GM18519 (cell line): Measurements from ENCODE around the gene LAP3.

Experiments
- ATAC-seq: cut with Tn5 transposase; IDR thresholded peaks from one replicate; pipeline ENCODE4 v1.9.1; 2021; ENCODE audit warnings: mild to moderate bottlenecking, moderate library complexity; ENCODE audit not compliant: unreplicated experiment, low FRiP score

Gene LAP3

DNA sequence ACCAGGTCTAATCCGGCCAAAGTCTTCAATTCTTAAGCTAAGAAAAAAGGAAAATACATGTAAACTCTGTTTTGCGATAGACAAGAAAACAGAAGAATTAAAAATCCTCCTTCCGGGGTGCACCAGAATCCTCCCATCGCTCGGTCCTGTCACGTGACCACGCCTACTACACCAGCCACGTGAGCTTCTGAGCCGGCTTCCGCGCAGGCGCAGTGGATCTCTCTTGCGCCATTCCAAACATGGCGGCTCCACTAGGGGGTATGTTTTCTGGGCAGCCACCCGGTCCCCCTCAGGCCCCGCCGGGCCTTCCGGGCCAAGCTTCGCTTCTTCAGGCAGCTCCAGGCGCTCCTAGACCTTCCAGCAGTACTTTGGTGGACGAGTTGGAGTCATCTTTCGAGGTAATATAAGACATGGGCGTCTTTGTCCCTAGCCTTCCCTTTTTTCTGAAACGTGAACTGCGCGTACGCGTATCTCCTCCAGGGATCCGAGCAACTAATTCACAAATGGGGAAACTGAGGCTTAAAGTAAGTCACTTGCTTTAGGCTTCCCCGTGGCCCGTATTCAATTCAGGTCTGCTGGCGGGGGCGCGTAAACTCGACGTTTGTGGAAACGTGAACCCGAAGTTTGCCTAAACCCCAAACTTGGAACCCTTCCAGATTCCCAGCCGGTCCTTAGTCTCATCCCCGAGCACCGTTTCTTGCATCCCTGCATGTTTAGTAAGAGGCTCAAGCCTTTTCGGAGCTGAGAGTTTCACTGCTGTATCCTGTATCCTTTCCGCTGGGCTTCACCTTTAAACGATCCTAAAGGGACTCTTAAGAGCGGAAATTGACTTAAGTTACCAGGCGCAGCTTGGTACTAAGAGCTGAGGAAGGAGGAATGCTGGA is 37.7 kb downstream of the LAP3 start, which contains the start of gene MED28:
MED28 (plus strand) TSS at position 226 of the 884 bp plus-strand sequence; CDS start at position 240, 14 bp downstream.
- ATAC-seq: peak; percentile 96

DNA sequence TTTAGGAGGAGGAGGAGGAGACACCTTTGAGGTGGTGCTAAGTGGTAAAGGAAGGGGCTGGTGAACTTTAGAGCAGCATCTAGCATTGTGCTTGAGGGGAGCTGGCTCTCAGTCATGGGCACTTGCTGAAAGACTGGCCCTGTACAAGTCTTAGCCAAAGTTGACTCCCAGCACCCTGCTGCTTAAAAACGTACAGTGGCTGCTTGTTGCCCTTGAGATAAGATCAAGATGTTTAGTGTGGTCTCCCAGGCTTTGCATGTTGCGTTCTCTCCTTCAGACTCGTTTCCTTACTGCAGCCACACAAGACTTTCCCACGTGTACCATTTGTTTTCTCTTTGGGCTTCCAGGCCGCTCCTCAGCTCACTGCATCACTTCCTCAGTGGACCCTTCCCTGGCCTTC is 39.3 kb downstream of the LAP3 start:
- ATAC-seq: no peak

DNA sequence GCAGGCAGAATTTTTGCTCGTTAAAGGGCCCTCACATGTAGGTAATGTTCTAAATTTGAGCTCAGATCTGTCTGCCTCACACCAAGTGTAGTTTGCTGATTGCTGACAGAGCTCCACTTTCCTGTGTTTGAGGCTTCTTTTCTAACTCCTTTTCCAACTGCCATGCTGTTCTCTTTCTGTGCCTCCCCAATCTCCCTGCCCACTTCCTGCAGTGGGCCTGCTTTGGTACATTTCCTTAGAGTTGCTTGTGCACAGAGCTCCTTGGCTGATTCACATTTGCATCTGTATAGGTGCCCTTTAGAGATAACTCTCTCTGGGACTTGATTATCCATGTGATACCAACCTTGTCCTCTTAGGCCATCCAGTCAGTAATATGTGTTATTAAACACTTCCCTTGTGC is 41.9 kb downstream of the LAP3 start:
- no peak for ATAC-seq

DNA sequence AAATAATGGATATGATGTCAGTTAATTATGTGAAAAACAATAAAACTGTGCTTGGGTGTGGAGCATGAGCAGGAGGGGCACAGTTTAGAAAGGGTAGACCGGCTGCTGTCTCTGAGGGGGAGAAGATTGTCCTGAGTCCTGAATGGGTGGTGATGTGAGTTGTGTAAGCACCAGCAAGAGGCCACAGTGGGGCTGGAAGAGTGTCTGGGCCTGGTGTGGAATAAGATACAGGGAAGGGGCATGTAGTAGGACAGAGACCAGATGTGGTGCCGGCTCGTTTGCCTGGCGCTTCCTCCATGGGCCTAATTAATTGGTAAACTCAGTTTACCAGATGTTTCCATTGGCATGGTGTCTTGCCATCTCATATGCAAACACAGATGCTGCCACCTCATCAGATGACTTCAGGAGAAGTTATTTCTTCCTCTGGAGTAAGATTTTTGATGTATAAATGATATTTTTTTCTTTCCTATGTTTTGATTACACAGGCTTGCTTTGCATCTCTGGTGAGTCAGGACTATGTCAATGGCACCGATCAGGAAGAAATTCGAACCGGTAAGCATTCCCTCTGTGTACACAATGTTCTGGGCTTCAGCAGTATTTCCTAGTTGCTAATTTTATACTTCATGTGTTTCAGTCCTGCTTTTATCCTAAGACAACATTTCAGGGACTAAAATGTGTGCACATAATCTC is 42.6 kb downstream of the LAP3 start:
- no peak for ATAC-seq

DNA sequence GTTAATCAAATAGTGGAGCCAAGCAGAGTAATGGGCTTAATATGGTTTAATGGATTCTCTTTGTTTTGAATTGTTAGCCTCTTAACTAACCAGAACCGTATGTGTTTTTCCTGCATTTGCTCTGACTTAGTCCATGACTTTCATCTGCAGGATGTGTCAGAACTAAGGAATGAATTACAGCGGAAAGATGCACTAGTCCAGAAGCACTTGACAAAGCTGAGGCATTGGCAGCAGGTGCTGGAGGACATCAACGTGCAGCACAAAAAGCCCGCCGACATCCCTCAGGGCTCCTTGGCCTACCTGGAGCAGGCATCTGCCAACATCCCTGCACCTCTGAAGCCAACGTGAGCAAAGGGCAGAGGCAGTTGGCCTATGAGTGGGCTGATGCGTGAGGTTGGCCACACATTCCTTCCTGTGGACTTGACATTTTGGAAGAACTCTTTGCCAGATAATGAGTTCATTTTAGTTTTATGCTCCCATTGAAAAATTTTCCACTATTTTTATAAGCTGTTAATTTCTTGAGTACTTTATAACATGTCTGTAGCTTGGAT is 46.5 kb downstream of the LAP3 start:
- ATAC-seq: no peak

DNA sequence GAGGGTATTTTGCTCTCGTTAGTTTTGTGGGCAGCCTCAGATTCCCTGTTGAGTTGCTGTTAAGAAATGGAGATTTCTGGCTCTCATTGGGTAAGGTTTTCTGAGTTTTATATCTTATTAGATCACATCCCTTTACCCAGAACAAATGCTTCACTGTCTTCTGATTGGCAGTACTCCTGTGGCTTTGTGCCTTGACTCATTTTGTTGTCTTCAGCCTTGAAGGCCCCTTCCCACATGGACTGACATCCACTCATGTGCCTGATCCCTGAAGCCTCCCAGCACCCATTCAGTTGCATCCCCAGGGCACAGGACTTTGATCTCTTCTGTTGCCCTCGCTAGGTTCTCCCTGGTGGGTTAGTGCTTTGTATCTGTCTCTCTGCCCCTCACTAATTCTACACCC is 47.8 kb downstream of the LAP3 start:
- ATAC-seq: no peak

DNA sequence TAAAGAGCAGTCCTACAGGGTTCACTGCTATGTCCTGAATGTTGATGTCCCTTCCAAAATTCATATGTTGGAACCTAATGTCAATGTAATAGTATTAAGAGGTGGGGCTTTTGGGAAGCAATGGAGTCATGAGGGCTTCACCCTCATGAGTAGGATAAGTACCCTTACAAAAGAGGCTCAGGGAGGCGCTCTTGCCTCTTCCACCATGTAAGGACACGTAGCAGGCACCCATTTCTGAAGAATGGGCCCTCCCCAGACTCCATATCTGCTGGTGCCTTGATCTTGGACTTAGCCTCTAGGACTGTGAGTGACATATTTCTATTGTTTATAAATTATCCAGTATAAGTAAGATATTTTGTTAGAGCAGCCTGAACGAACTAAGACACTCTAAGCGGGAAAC is 53.2 kb downstream of the LAP3 start:
- no peak for ATAC-seq

DNA sequence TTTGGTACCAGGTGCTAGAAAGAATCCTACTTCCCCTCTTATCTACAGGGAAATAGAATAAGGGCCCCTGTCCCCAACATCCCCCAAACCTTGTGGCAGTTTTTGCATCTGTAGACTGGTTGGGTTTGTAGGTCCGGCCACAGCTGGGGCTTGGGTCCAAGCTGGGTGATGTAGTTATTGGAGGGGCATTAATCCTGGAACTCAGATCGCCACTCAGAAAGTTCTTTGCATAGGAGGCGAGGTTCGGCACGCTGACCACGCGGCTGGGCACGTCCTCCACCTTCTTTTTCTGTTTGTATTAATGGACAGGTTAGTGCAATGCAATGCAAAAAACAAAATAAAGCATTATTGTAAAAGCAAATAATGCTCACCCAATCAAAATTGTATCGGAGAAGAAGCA is 56.6 kb downstream of the LAP3 start:
- no peak for ATAC-seq

DNA sequence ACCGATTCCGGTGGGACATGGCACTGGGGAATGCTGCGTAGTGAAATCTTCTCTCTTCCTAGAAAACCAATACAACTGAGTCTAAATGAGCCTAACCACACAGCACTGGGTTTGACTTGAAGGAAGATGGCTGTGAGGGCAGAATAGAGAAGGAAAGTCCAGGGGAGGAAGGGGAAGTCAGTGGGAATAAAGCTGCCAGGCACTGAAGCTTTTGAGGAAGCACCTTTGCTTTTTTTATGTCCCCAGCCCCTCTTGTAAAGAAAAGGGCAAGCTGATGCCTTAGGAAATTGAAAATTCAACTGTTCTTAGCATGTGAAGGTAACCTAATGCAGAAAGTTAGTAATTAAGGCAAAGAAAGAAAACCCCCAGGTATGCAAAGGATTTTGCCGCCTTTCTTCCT is 58.1 kb downstream of the LAP3 start:
- ATAC-seq: no peak

DNA sequence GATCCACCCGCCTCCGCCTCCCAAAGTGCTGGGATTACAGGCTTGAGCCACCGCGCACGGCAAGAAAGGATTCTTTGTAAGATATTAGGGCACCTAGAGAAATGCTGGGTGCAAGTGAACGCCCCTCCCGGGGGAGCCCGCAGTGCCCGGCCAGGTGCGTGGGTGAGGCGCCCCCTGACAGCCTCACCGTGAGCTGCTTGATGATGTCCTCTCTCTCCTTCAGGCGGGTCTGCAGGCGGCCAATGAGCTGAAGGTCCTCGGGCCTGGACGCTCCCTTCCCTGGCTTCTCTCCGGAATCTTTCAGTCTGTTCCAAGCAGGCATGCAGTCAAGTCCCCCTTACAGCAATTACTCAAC is 59.3 kb downstream of the LAP3 start:
- no peak for ATAC-seq

DNA sequence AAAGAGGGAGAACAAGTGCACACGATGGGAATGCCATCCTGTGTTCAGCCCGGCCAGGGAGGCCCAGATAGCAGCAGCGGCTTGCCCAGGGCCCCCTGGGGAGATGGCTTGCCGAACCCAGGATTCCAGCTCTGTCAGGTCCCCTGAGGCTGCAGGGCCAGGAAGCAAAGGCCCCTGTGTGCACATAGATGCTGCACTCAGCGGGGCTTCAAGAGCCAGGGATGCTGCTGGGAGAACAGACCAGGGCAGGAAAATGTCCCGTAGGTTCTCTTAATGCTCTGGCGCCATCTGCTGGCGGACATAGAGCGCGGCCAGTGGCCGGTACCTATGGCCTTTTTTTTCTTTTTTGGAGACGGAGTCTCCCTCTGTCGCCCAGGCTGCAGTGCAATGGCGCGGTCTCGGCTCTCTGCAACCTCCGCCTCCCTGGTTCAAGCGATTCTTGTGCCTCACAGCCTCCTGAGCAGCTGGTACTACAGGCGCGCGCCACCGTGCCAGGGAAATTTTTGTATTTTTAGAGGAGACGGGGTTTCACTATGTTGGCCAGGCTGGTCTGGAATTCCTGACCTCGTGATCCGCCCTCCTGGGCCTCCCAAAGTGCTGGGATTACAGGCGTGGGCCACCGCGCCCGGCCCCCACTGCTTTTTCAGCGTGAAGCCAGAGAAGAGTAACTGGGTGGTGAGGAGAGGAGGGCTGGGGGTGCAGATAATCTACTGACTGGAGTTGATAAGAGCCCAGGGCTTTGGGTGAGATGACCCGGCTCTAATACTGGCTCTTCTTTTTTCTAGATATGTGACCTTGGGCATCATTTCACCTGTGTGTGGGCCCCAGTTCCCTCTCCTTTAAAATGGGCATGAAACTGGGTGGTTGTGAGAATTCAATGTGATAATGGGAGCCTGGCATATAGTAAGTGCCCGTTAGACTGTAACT is 60.0 kb downstream of the LAP3 start:
- peak; percentile 77 for ATAC-seq

DNA sequence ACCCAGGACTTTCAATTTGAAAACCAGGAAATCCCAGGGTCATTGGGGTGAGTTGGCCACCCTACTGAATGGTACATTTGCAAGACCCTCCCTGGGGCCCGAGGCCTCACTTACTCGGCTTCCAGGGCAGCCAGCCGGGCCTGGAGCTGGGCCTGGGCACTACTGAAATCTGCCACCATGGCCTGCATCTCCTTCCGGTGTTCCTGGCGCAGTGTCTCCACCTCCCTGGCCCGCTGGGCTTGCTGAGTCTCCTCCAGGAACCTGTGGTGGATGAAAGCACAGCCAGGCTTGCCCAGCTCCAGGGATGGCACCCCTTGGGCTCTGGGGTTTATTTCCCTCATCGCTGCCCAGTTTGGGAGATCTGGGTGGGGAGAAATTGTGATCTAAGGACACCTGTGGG is 62.1 kb downstream of the LAP3 start:
- ATAC-seq: no peak

DNA sequence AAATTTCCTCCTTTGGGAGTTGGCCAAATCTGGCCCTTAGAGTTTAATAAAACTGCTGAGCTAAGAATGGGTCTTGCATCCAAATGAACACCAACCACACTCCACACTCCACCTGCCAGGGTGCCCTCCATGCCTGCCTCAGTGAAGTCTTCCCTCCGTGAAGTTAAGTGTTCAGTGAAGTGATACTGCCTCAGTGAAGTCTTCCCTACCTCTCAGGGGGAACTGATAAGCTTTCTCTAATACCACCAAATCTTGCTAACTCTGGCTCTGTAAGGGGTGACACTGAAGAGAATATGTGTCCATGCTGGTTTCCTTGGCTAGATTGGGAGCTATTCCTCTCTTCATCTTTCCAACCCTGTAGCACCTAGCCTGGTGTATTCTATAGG is 65.4 kb downstream of the LAP3 start:
- ATAC-seq: no peak

DNA sequence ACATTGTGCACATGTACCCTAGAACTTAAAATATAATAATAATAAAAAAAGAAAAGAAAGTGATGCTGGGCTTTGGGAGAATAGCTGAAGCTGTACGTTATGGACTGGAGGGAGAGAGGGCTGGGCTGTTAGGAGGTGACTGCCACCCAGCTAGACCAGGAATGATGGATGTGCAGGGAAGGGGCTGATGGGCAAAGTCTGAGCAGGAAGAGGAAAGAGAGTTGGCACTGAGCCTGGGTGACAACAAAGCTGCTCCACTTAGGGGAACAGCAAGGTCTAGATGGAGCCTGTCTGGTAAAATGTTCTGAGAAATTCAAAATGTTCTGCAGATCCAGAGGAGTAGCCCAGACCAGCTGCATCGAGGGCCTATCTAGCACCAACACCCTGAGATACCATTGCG is 69.7 kb downstream of the LAP3 start:
- no peak for ATAC-seq

DNA sequence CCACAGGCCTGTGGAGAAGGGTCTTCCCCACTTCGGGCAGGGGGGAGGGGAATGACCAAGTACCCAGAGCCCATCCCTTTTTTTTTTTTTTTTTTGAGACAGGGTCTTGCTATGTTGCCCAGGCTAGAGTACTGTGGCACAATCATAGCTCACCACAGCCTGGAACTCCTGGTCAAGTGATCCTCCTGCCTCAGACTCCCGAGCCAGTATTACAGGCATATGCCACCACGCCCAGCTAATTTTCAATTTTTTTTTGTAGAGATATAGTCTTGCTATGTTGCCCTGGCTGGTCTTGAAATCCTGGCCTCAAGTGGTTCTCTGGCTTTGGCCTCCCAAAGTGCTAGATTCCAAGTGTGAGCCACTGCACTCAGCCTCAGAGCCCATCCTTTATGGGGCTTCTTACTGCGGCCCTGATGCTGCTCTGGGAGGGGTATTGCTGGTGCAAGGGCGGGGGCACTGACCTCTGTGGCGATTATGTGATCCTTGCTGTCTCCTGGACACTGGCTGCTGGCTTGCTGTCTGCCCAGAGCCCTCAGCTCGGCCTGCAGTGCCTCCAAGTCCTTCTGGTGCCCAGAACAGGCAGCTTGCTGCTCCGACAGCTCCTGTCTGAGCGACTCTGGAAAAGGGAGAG is 70.3 kb downstream of the LAP3 start:
- ATAC-seq: no peak

DNA sequence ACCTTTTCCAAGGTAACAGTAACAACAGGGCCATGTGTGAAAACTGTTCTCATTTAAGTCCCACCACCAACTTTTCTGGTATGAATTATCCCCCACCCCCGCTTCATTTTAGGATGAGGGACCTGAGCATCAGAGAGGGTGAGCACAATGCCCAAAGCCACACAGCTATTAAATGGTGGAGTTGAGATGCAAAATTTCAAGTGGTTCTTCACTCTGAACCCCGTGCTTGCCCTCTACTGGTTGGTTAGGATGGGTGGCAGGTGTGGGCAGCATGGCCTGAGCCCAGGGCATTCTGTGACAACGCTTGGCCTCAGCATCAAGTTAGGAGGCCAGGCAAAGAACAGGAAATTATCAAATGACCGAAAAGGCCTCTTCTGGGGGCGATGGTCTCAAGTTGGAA is 70.9 kb downstream of the LAP3 start:
- no peak for ATAC-seq

DNA sequence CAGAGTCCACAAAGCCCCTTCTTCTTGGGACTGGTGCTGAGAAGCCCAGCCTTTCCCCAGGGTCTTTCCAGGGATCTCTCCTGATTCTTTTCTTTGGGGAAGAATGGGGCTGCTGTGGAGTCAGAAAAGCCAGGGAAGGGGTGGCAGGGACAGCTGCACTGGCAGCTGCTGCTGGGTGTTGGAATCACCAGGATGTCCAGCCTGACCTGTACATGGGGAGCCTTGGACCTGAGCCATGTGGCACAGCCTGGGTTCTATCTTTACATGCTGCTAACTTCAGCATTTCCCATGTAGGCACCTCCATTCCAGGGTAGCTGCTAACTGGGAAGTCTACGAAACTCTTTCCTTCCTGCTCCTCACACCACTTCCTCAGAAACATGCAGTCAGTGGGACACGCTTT is 73.4 kb downstream of the LAP3 start:
- ATAC-seq: no peak

DNA sequence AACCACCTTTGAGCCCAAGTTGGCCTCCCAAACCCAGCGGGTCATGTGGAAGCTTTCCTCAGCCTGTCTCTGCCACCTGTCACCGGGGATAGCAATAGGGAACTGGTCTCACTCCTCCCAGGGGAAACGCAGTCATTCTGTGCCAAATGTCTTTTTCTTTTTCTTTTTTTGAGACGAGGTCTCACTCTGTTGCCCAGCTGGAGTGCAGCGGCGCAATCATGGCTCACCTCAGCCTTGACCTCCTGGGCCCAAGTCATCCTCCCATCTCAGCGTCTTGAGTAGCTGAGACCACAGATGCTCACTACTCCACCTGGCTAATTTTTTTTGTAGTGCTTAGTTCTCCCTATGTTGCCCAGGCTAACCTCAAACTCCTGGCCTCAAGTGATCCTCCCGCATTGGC is 77.7 kb downstream of the LAP3 start:
- ATAC-seq: no peak

DNA sequence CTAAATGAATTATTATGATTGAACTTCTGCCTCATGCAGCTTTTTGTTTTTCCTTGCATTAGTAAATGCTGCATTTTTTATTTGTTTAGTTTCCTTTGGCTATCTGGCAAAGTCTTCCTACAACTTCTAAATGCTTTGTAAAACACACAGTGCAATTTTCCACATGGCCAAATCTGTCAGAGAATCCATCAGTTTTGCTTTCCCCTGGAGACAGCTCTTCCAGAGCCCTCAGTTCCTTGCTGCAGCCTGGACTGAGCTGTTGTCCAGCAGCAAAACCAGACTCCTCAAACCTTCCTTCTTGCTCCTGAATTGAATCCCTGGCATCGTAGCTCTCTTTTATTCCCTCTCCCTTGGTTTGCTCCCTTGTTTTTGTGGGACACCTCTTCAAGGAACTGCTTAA is 80.1 kb downstream of the LAP3 start:
- no peak for ATAC-seq
